ENCODE results near the gene MEF2A. TPM values are rescaled to one million over a fixed set of nuclear protein-coding genes. Genes with fewer than 3 reads are reported as not detected.

Gene MEF2A
- total RNA-seq, 1 experiment from 2014 or later = 30.7 TPM

DNA sequence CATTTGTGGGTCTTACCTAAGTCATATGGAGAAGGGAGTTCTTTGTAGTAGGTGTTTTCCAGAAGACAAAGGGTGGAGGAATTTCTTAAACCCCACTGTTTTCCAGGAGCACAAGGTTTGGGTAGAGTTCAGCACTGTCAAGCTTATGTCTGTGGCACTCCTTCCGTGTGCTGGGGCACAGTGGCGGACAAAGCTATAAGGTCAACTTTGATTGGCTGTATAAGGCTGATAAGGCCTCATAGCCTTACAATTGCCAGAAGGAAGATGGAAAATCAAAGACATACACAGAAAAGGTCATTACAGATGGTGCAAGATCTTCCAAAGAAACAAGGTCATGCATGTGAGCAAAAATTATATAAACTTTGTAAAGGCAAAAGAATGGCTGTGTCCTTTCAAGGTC lies 170.9 kb downstream of the MEF2A start (continued):
- TF ChIP-seq, protein P1, sequence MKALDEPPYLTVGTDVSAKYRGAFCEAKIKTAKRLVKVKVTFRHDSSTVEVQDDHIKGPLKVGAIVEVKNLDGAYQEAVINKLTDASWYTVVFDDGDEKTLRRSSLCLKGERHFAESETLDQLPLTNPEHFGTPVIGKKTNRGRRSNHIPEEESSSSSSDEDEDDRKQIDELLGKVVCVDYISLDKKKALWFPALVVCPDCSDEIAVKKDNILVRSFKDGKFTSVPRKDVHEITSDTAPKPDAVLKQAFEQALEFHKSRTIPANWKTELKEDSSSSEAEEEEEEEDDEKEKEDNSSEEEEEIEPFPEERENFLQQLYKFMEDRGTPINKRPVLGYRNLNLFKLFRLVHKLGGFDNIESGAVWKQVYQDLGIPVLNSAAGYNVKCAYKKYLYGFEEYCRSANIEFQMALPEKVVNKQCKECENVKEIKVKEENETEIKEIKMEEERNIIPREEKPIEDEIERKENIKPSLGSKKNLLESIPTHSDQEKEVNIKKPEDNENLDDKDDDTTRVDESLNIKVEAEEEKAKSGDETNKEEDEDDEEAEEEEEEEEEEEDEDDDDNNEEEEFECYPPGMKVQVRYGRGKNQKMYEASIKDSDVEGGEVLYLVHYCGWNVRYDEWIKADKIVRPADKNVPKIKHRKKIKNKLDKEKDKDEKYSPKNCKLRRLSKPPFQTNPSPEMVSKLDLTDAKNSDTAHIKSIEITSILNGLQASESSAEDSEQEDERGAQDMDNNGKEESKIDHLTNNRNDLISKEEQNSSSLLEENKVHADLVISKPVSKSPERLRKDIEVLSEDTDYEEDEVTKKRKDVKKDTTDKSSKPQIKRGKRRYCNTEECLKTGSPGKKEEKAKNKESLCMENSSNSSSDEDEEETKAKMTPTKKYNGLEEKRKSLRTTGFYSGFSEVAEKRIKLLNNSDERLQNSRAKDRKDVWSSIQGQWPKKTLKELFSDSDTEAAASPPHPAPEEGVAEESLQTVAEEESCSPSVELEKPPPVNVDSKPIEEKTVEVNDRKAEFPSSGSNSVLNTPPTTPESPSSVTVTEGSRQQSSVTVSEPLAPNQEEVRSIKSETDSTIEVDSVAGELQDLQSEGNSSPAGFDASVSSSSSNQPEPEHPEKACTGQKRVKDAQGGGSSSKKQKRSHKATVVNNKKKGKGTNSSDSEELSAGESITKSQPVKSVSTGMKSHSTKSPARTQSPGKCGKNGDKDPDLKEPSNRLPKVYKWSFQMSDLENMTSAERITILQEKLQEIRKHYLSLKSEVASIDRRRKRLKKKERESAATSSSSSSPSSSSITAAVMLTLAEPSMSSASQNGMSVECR (CRISPR knock-in tag; IDR thresholded peaks at IDR 0.05; ENCODE audit: borderline replicate concordance) = no peak
- TF ChIP-seq CREM (CRISPR knock-in tag; IDR thresholded peaks at IDR 0.05) (no peak), ZNF423 (CRISPR knock-in tag; IDR thresholded peaks at IDR 0.05) (no peak), TEAD1 (CRISPR knock-in tag; IDR thresholded peaks at IDR 0.05) (no peak)
- TF ChIP-seq, protein P2, sequence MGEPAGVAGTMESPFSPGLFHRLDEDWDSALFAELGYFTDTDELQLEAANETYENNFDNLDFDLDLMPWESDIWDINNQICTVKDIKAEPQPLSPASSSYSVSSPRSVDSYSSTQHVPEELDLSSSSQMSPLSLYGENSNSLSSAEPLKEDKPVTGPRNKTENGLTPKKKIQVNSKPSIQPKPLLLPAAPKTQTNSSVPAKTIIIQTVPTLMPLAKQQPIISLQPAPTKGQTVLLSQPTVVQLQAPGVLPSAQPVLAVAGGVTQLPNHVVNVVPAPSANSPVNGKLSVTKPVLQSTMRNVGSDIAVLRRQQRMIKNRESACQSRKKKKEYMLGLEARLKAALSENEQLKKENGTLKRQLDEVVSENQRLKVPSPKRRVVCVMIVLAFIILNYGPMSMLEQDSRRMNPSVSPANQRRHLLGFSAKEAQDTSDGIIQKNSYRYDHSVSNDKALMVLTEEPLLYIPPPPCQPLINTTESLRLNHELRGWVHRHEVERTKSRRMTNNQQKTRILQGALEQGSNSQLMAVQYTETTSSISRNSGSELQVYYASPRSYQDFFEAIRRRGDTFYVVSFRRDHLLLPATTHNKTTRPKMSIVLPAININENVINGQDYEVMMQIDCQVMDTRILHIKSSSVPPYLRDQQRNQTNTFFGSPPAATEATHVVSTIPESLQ (CRISPR knock-in tag; IDR thresholded peaks at IDR 0.05) = no peak
- TF ChIP-seq, protein P3, sequence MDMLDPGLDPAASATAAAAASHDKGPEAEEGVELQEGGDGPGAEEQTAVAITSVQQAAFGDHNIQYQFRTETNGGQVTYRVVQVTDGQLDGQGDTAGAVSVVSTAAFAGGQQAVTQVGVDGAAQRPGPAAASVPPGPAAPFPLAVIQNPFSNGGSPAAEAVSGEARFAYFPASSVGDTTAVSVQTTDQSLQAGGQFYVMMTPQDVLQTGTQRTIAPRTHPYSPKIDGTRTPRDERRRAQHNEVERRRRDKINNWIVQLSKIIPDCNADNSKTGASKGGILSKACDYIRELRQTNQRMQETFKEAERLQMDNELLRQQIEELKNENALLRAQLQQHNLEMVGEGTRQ (CRISPR knock-in tag; IDR thresholded peaks at IDR 0.05) = no peak
- TF ChIP-seq, protein P4, sequence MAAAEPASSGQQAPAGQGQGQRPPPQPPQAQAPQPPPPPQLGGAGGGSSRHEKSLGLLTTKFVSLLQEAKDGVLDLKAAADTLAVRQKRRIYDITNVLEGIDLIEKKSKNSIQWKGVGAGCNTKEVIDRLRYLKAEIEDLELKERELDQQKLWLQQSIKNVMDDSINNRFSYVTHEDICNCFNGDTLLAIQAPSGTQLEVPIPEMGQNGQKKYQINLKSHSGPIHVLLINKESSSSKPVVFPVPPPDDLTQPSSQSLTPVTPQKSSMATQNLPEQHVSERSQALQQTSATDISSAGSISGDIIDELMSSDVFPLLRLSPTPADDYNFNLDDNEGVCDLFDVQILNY (CRISPR knock-in tag; IDR thresholded peaks at IDR 0.05) = no peak

DNA sequence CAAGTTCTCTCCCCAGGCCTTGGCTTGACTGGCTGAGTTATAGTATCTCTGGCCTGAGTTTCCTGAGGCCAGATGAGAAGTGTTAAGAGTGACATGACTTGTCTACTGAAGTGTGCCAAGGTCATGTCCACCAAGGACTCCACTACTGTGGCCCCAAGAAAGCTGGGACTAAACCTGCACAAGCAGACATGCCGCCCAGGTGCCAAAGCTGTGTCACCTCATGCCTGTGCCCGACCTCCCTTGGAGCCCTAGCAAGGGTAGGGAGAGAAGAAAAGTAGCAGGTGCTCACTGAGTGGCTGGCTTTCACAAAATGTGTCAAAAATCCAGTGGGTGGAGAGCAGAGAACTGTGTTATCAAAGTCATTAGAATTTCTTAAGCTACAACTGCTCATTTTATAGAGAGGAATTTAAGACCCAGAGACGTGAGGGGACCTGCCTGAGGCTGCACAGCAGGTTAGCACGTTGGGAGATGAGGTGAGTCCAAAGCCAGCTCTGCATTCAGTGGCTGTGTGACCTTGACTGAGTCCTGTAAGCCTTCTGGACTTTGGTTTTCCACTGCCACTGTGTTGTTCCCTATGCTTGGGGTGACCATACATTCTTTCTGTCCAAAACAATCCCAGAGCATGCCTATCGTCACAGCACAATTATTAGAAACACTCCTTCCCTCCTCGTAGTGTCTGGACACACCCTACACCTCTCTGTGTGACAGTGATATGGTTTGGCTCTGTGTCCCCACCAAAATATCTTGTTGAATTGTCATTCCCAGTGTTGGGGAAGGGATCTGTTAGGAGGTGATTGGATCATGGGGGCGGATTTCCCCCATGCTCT lies 172.4 kb downstream of the MEF2A start:
- CTCF ChIA-PET = interaction anchor here (2.0 kb wide), 1 partner anchor 34 kb away, joined by 8 read pairs; no protein-coding TSS in a partner anchor
- no peak overlapping the region for H3K27ac Mint-ChIP-seq
- DNase-seq (ENCODE audit: low spot score) (no peak), ATAC-seq (no peak)
- H3K4me1 Mint-ChIP-seq = peaks cover 3% of the 10 kb centered on the region
- no peaks in the 10 kb centered on the region for H3K27me3 Mint-ChIP-seq (ENCODE audit: low read depth)
- no peaks in the 10 kb centered on the region for H3K36me3 Mint-ChIP-seq
- no peak for TF ChIP-seq NR3C1 (CRISPR knock-in tag; conservative IDR thresholded peaks at IDR 0.05; ENCODE audit: low read depth)
- no peak overlapping the region for H3K4me3 Mint-ChIP-seq
- POLR2A ChIA-PET = no interaction called here
- no peaks in the 10 kb centered on the region for H3K9me3 Mint-ChIP-seq

DNA sequence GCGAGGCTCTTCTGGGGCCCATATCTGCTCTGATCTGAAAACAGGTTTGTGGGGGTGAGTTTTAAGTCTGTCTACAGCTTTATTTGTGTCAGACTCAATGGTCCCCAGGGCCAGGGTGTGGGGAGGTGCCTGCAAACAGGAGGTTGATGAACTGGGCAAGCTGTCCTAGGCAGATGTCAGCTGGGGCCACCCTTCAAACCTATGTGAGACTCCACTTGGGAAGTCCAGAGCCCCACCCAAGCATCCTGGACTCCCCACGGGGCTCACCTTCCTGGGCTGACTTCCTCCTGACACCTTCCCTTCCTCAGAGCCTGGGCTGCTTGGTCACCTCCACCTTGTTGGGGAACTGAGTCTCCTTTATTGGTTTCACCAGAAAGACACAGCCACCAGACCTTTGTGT lies 176.1 kb downstream of the MEF2A start:
- Mint-ChIP-seq H3K27me3 (ENCODE audit: low read depth) (no peaks in the 10 kb centered on the region), H3K9me3 (peaks cover 6% of the 10 kb centered on the region; the same call in 1 of the 2 replicates), H3K4me1 (no peaks in the 10 kb centered on the region), H3K27ac (no peak overlapping the region), H3K4me3 (no peak overlapping the region), H3K36me3 (no peaks in the 10 kb centered on the region)
- TF ChIP-seq, protein P5, sequence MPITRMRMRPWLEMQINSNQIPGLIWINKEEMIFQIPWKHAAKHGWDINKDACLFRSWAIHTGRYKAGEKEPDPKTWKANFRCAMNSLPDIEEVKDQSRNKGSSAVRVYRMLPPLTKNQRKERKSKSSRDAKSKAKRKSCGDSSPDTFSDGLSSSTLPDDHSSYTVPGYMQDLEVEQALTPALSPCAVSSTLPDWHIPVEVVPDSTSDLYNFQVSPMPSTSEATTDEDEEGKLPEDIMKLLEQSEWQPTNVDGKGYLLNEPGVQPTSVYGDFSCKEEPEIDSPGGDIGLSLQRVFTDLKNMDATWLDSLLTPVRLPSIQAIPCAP (CRISPR knock-in tag; IDR thresholded peaks at IDR 0.05) = no peak
- no peak for TF ChIP-seq IRF2 (CRISPR knock-in tag; IDR thresholded peaks at IDR 0.05; ENCODE audit: borderline replicate concordance, low read depth)
- TF ChIP-seq, protein P6, sequence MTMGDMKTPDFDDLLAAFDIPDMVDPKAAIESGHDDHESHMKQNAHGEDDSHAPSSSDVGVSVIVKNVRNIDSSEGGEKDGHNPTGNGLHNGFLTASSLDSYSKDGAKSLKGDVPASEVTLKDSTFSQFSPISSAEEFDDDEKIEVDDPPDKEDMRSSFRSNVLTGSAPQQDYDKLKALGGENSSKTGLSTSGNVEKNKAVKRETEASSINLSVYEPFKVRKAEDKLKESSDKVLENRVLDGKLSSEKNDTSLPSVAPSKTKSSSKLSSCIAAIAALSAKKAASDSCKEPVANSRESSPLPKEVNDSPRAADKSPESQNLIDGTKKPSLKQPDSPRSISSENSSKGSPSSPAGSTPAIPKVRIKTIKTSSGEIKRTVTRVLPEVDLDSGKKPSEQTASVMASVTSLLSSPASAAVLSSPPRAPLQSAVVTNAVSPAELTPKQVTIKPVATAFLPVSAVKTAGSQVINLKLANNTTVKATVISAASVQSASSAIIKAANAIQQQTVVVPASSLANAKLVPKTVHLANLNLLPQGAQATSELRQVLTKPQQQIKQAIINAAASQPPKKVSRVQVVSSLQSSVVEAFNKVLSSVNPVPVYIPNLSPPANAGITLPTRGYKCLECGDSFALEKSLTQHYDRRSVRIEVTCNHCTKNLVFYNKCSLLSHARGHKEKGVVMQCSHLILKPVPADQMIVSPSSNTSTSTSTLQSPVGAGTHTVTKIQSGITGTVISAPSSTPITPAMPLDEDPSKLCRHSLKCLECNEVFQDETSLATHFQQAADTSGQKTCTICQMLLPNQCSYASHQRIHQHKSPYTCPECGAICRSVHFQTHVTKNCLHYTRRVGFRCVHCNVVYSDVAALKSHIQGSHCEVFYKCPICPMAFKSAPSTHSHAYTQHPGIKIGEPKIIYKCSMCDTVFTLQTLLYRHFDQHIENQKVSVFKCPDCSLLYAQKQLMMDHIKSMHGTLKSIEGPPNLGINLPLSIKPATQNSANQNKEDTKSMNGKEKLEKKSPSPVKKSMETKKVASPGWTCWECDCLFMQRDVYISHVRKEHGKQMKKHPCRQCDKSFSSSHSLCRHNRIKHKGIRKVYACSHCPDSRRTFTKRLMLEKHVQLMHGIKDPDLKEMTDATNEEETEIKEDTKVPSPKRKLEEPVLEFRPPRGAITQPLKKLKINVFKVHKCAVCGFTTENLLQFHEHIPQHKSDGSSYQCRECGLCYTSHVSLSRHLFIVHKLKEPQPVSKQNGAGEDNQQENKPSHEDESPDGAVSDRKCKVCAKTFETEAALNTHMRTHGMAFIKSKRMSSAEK (CRISPR knock-in tag; IDR thresholded peaks at IDR 0.05; ENCODE audit: borderline replicate concordance) = no peak
- POLR2A ChIA-PET = no interaction called here
- DNase-seq (ENCODE audit: low spot score) (no peak), ATAC-seq (no peak)
- CTCF ChIA-PET = no interaction called here
